ENCODE measurements around the gene TSFM. TPM values are rescaled to one million over a fixed set of nuclear protein-coding genes. Genes with fewer than 3 reads are reported as not detected.

The TSFM gene
- total and polyA plus RNA-seq, 9 of the 15 experiments (the other 6 are each of a cell fraction or from before 2014, with no cell fraction given), result 44.6 to 198 (median 60.2) TPM

- TF ChIP-seq ARID3B (CRISPR knock-in tag; IDR thresholded peaks at IDR 0.05; ENCODE audit: borderline replicate concordance) (no peak), POLR2G (IDR thresholded peaks at IDR 0.05; ENCODE audit: low read depth, low read length) (peak; percentile 84), ZNF263 (CRISPR knock-in tag; IDR thresholded peaks at IDR 0.05; ENCODE audit: borderline replicate concordance) (no peak), TFAM (CRISPR knock-in tag; conservative IDR thresholded peaks at IDR 0.05) (no peak), ZBTB7A (IDR thresholded peaks at IDR 0.05; ENCODE audit: borderline replicate concordance, control insufficient read depth, low read depth, low read length) (peak; percentile 84; the same call in 1 of the 2 replicates), ZNF717 (CRISPR knock-in tag; IDR thresholded peaks at IDR 0.05) (no peak), PURB (CRISPR knock-in tag; IDR thresholded peaks at IDR 0.05; ENCODE audit: low read depth) (no peak), ZEB2 (IDR thresholded peaks at IDR 0.05) (0 out of 2 replicates have a peak, but pooled peaks have one; percentile 31), CGGBP1 (CRISPR knock-in tag; IDR thresholded peaks at IDR 0.05) (no peak), ZNF316 (IDR thresholded peaks at IDR 0.05) (no peak), ILF3 (IDR thresholded peaks at IDR 0.05; ENCODE audit: borderline replicate concordance) (no peak), CTCFL (IDR thresholded peaks at IDR 0.05; ENCODE audit: borderline replicate concordance, insufficient read depth, low read depth, low read length, poor library complexity, severe bottlenecking) (peak; percentile 23), RB1 (IDR thresholded peaks at IDR 0.05; ENCODE audit: low read depth) (peak; percentile 39; the same call in 1 of the 2 replicates), ZNF324 (CRISPR knock-in tag; IDR thresholded peaks at IDR 0.05) (no peak)
Measured at GRCh38 chr12:57735952-57736740, 46.4 kb upstream of the TSFM start (continued).

Data from K562 (cell line).